ENCODE measurements around the gene SLC35D1. TPM values are rescaled to one million over a fixed set of nuclear protein-coding genes. Genes with fewer than 3 reads are reported as not detected.

The SLC35D1 gene
- total and polyA plus RNA-seq, 2 of the 13 experiments (the other 11 are each of a cell fraction or from before 2014, with no cell fraction given), result 12.4 to 41.5 TPM

GRCh38 chr1:66985835-66986234, 68.1 kb downstream of the SLC35D1 start:
- ChIA-PET POLR2A (no interaction called here), CTCF (ENCODE audit: low intra/inter-chr PET ratio, low total read pairs) (no interaction called here)
- DNase-seq (ENCODE audit: low spot score), result no peak
- 97% methylated on average over 1 of the region's 1 CpG for WGBS (ENCODE audit: low lambda C conversion rate)
- H3K9ac ChIP-seq (ENCODE audit: insufficient read depth, low read depth, low read length), result no peak overlapping the region
- peaks cover 15% of the 10 kb centered on the region for H3K4me1 ChIP-seq (ENCODE audit: insufficient read depth, low read length)
- H3K9me3 ChIP-seq (ENCODE audit: low read length), result no peaks in the 10 kb centered on the region
- intact Hi-C loops (cut with micrococcal nuclease; ENCODE audit: unreplicated experiment), result no loop called here
- no peak overlapping the region for H3K27ac ChIP-seq (ENCODE audit: extremely low read length, insufficient read depth, low read length)
- H4K20me1 ChIP-seq (ENCODE audit: insufficient read depth, low read length), result no peaks in the 10 kb centered on the region
- BruUV-seq (replicated peaks), result no TSS peak
- H3K27me3 ChIP-seq (ENCODE audit: control insufficient read depth in 1 of 2, insufficient read depth in 2 of 2, low read length in 2 of 2), result no peaks in the 10 kb centered on the region
- no peaks in the 10 kb centered on the region for H3K79me2 ChIP-seq (ENCODE audit: insufficient read depth, low read length)
- no peak for ATAC-seq
- in situ Hi-C loops (cut with HindIII; ENCODE audit: extremely low pct_ligation_motif_present, low pct_unique_long_range_greater_than_20kb), result no loop called here
- H3K4me2 ChIP-seq (ENCODE audit: low read depth, low read length), result no peak overlapping the region
- H3K4me3 ChIP-seq (replicated peaks in 1 of 3; ENCODE audit: insufficient read depth in 1 of 3, low read depth in 2 of 3, low read length in 3 of 3), result no peak overlapping the region
- peaks cover 9 to 26% of the 10 kb centered on the region in 2 experiments for H3K36me3 ChIP-seq (replicated peaks in 1 of 2; ENCODE audit: control insufficient read depth in 1 of 2, insufficient read depth in 2 of 2, low read length in 2 of 2)
- FAIRE-seq, result no peak
- H2AFZ ChIP-seq (ENCODE audit: low read length), result no peak overlapping the region
- TF ChIP-seq ZNF441 (CRISPR knock-in tag; IDR thresholded peaks at IDR 0.05; ENCODE audit: borderline replicate concordance), result no peak
- TF ChIP-seq SMAD1 (CRISPR knock-in tag; IDR thresholded peaks at IDR 0.05; ENCODE audit: borderline replicate concordance, low read depth), result no peak
- no peak for TF ChIP-seq ZSCAN22 (CRISPR knock-in tag; IDR thresholded peaks at IDR 0.05)
- TF ChIP-seq KDM5A (IDR thresholded peaks at IDR 0.05; ENCODE audit: borderline replicate concordance, low read length), result no peak
- no peak for TF ChIP-seq PLRG1 (conservative IDR thresholded peaks at IDR 0.05)
- no peak for TF ChIP-seq HOXA5 (CRISPR knock-in tag; IDR thresholded peaks at IDR 0.05)
- no peak for TF ChIP-seq GLMP (CRISPR knock-in tag; IDR thresholded peaks at IDR 0.05; ENCODE audit: borderline replicate concordance)
- no peak for TF ChIP-seq JDP2 (CRISPR knock-in tag; IDR thresholded peaks at IDR 0.05; ENCODE audit: borderline replicate concordance)
- no peak for TF ChIP-seq ZNF44 (CRISPR knock-in tag; IDR thresholded peaks at IDR 0.05)
- no peak for TF ChIP-seq PAF1 (CRISPR knock-in tag; IDR thresholded peaks at IDR 0.05)
- no peak for TF ChIP-seq ZBTB40 (IDR thresholded peaks at IDR 0.05)
- no peak for TF ChIP-seq ZBTB40 (CRISPR knock-in tag; IDR thresholded peaks at IDR 0.05)
- TF ChIP-seq ZNF850 (CRISPR knock-in tag; conservative IDR thresholded peaks at IDR 0.05), result no peak
- no peak for TF ChIP-seq ELF3 (CRISPR knock-in tag; IDR thresholded peaks at IDR 0.05)
- no peak for TF ChIP-seq ATF6 (CRISPR knock-in tag; conservative IDR thresholded peaks at IDR 0.05)
